ENCODE data around the gene DENND1A. TPM values are rescaled to one million over a fixed set of nuclear protein-coding genes. Genes with fewer than 3 reads are reported as not detected.

DENND1A gene
- polyA plus RNA-seq, 2 of the 4 experiments (the other 2 are of a cell fraction), result 15.1 to 21.9 TPM

DNA sequence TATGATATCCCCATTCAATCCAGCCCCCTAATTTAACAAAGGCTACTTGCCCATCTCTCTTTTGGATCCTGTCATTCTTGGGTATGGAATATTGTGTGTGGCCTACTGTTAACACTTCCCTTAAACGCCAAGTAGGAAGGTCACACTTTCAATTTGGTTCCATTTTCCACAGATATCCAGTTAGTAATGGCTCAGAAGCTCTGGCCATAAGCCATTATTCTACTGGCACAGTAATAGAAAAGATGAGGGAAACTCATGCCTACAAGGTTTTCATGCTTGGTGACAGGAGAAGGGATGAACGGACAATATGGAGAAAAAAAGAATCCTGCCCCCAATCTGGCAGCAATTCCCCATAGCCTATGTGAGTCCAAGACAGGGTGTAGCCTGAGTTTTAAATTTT is 346.3 kb downstream of the DENND1A start:
- H3K4me1 ChIP-seq, result no peaks in the 10 kb centered on the region
- CTCF ChIA-PET, result no interaction called here
- H3K4me3 ChIP-seq, result no peak overlapping the region
- TF ChIP-seq RARB (CRISPR knock-in tag; IDR thresholded peaks at IDR 0.05), result no peak
- no peak for TF ChIP-seq CTCF (IDR thresholded peaks at IDR 0.05)
- no peak for TF ChIP-seq ESRRA (IDR thresholded peaks at IDR 0.05; ENCODE audit: borderline replicate concordance, low read length)
- no peak for TF ChIP-seq NR3C1 (IDR thresholded peaks at IDR 0.05)
- no peak for TF ChIP-seq CHD4 (IDR thresholded peaks at IDR 0.05; ENCODE audit: borderline replicate concordance)
- TF ChIP-seq CBX8 (IDR thresholded peaks at IDR 0.05), result no peak
- no peak for TF ChIP-seq E2F6 (IDR thresholded peaks at IDR 0.05; ENCODE audit: borderline replicate concordance, low read depth)
- no peak for TF ChIP-seq JUN (IDR thresholded peaks at IDR 0.05)
- TF ChIP-seq HOXB5 (CRISPR knock-in tag; IDR thresholded peaks at IDR 0.05), result no peak
- TF ChIP-seq ZNF302 (CRISPR knock-in tag; IDR thresholded peaks at IDR 0.05), result no peak
- TF ChIP-seq HES2 (IDR thresholded peaks at IDR 0.05), result no peak
- no peak for TF ChIP-seq POLR2AphosphoS2 (conservative IDR thresholded peaks at IDR 0.05; ENCODE audit: low read length)
- no peak for TF ChIP-seq USF2 (IDR thresholded peaks at IDR 0.05)
- no peak for TF ChIP-seq KDM1A (IDR thresholded peaks at IDR 0.05; ENCODE audit: low read depth)
- no peak for TF ChIP-seq RCOR1 (IDR thresholded peaks at IDR 0.05; ENCODE audit: low read depth, low read length)
- no peak for TF ChIP-seq RFX5 (IDR thresholded peaks at IDR 0.05)
- no peak for TF ChIP-seq HMGXB4 (CRISPR knock-in tag; IDR thresholded peaks at IDR 0.05; ENCODE audit: borderline replicate concordance)
- 85% methylated on average over 2 of the region's 2 CpGs for WGBS (ENCODE audit: missing lambda C conversion rate)
- no peak for FAIRE-seq
- no peak overlapping the region for H3K27ac ChIP-seq
- no peak for DNase-seq (ENCODE audit: low read depth in 1 of 2, low spot score in 1 of 2)
- no peak for ATAC-seq
- POLR2A ChIA-PET, result no interaction called here
- no peaks in the 10 kb centered on the region for H3K9me3 ChIP-seq
- no peak overlapping the region for H3K4me2 ChIP-seq

DNA sequence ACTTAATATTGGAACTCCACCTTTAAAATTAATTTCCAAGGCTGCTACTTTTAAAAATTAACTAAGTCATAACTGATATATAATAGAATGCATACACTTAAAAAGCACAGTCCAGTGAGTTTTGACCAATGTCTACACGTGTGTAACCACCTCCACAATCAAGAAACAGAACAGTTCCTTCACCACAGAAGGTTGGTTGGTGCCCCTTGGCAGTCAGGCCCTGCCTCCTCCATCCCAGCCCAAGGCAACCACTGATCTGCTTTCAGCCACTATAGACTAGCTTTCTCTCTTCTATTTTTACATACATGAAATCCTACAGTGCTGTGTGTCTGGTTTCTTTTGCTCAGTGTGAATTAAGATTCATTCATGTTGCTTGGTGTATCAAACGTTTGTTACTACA is 358.7 kb downstream of the DENND1A start:
- ChIA-PET CTCF (interaction anchor here (1.0 to 1.3 kb wide), 2 partner anchors 44 to 469 kb away, joined by 3 to 5 read pairs; no protein-coding TSS in a partner anchor), POLR2A (no interaction called here)
- no peaks in the 10 kb centered on the region for H3K4me1 ChIP-seq
- H3K4me3 ChIP-seq, result no peak overlapping the region
- ATAC-seq, result no peak
- H3K27ac ChIP-seq, result no peak overlapping the region
- TF ChIP-seq MAZ (IDR thresholded peaks at IDR 0.05; ENCODE audit: borderline replicate concordance, low read depth, low read length), result no peak
- TF ChIP-seq SREBF2 (IDR thresholded peaks at IDR 0.05), result no peak
- TF ChIP-seq KDM5A (IDR thresholded peaks at IDR 0.05), result no peak
- TF ChIP-seq HEYL (CRISPR knock-in tag; IDR thresholded peaks at IDR 0.05), result no peak
- TF ChIP-seq ESRRA (IDR thresholded peaks at IDR 0.05; ENCODE audit: borderline replicate concordance, low read length), result no peak
- TF ChIP-seq HMGXB4 (CRISPR knock-in tag; IDR thresholded peaks at IDR 0.05; ENCODE audit: borderline replicate concordance), result no peak
- TF ChIP-seq CBX2 (IDR thresholded peaks at IDR 0.05; ENCODE audit: borderline replicate concordance, low read depth), result no peak
- no peak for TF ChIP-seq RFX5 (IDR thresholded peaks at IDR 0.05)
- no peak for TF ChIP-seq E2F6 (IDR thresholded peaks at IDR 0.05; ENCODE audit: borderline replicate concordance, low read depth)
- no peak for FAIRE-seq
- no peak overlapping the region for H3K4me2 ChIP-seq
- no peak for DNase-seq (ENCODE audit: low read depth in 1 of 2, low spot score in 1 of 2)
- 71% methylated on average over 2 of the region's 2 CpGs for WGBS (ENCODE audit: missing lambda C conversion rate)
- H3K9me3 ChIP-seq, result peaks cover 6% of the 10 kb centered on the region; the same call in 2 of the 3 replicates
